ENCODE results near the gene TOMM70.

DNA sequence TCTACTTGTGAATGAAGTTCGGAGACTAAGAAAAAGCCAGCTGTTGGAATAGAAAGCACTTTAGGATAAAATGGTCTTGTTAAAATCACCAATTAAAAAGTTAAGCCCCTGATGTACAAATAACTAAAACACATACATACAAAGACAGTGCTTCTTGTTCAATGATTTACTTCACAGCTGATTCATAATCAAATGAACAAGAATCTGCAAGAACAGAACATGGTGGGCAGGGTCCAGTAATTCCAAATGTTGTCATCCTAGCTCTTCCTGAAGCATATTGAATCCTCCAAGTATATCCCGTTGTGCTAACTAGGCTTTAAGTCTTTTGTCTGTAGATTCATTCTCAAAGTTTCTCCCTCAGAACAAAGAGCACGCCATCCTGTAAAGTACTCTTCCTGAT lies 41.9 kb downstream of the TOMM70 start:
- no peak for TF ChIP-seq POLR2A (IDR thresholded peaks at IDR 0.05; ENCODE audit: low read depth, low read length)
- no peak for TF ChIP-seq POLR2AphosphoS5 (IDR thresholded peaks at IDR 0.05; ENCODE audit: low read depth, low read length)
- TF ChIP-seq POU2F2 (IDR thresholded peaks at IDR 0.05; ENCODE audit: low read depth, low read length) = no peak
- no peak for TF ChIP-seq TAF1 (IDR thresholded peaks at IDR 0.05; ENCODE audit: low read depth, low read length)
- no peak for TF ChIP-seq PAX5 (IDR thresholded peaks at IDR 0.05; ENCODE audit: insufficient read depth, low read length, severe bottlenecking)
- no peak for TF ChIP-seq SPI1 (IDR thresholded peaks at IDR 0.05; ENCODE audit: low read depth, low read length)

Measured in GM12891 (cell line).